Ascending aorta (tissue), 2 donors: ENCODE measurements around the gene AKT3. TPM values are rescaled to one million over a fixed set of nuclear protein-coding genes. Genes with fewer than 3 reads are reported as not detected.

Source experiments
- DNase-seq, 2 donors: peaks; one replicate each; pipeline ENCODE4 v3.0.0-alpha.2; 2019; ENCODE audit warnings: low spot score in 2 of 2
- H3K27ac ChIP-seq, 2 donors: fragments of 200-600 bp; sonication (generic); one replicate each; pipeline ENCODE4 v1.5.1; 2016 to 2017; ENCODE audit warnings: mild to moderate bottlenecking in 1 of 2
- H3K27me3 ChIP-seq: fragments of 200-600 bp; sonication (generic); one replicate; pipeline ENCODE4 v1.5.1; 2017
- H3K36me3 ChIP-seq, 2 donors: fragments of 200-600 bp; sonication (generic); one replicate each; pipeline ENCODE4 v1.5.1; 2016
- H3K4me1 ChIP-seq, 2 donors: fragments of 200-600 bp; sonication (generic); one replicate each; pipeline ENCODE4 v1.5.1; 2016 to 2017; ENCODE audit warnings: mild to moderate bottlenecking in 1 of 2
- H3K4me3 ChIP-seq, 2 donors: fragments of 200-600 bp; sonication (generic); one replicate each; pipeline ENCODE4 v1.5.1; 2016 to 2017; ENCODE audit warnings: mild to moderate bottlenecking in 1 of 2
- H3K9me3 ChIP-seq, 2 donors: fragments of 200-600 bp; sonication (generic); one replicate each; pipeline ENCODE4 v1.5.1; 2016
- intact Hi-C: fragments of 100-400 bp; cut with DNase I; formaldehyde crosslinking; loops from one replicate; pipeline ENCODE4 v1.15.1; 2023
- total RNA-seq: library from RNA; depleted of rRNA; stranded (reverse); fragments of >200 nt; gene quantifications from one replicate; pipeline ENCODE4 v1.1.0, GENCODE V29; 2016
- TF ChIP-seq, protein P1 (sequence below), 3 experiments: fragments of 200-600 bp in 2 of 3; fragments of 450-650 bp in 1 of 3; sonication (generic) in 2 of 3; IDR thresholded peaks; one replicate each; pipeline ENCODE4 v1.5.1; 2016 to 2019; ENCODE audit warnings: antibody characterized with exemption in 3 of 3, mild to moderate bottlenecking in 1 of 3, moderate library complexity in 1 of 3

The AKT3 gene
- total RNA-seq, 1 donor from 2014 or later, result 38.0 TPM

DNA sequence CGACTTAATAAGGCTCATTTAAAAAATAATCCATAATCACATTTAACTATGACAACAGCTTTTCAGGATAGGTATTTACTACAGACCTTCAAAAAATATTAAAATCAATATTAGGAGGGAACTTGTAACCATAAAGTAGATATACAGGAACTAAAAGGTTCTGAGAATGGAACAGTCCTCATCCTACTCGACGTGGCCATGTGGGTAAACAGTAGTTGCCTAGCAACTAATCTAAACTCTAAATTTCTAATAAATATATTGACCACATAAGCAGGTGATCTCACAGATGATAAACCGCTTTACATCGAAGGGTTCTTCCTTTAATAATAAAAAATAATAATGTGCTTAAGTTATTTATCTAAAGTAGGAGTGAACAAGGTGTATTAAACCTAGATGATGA is 7.9 kb downstream of the AKT3 start:
- no peak for DNase-seq
- Histone ChIP-seq H3K27me3 (no peaks in the 10 kb centered on the region), H3K4me3 (no peak overlapping the region), H3K36me3 (no peaks in the 10 kb centered on the region), H3K27ac (no peak overlapping the region), H3K9me3 (peaks cover 0 to 4% of the 10 kb centered on the region in 2 donors), H3K4me1 (peaks cover 0 to 16% of the 10 kb centered on the region in 2 donors)
- TF ChIP-seq, protein P1, sequence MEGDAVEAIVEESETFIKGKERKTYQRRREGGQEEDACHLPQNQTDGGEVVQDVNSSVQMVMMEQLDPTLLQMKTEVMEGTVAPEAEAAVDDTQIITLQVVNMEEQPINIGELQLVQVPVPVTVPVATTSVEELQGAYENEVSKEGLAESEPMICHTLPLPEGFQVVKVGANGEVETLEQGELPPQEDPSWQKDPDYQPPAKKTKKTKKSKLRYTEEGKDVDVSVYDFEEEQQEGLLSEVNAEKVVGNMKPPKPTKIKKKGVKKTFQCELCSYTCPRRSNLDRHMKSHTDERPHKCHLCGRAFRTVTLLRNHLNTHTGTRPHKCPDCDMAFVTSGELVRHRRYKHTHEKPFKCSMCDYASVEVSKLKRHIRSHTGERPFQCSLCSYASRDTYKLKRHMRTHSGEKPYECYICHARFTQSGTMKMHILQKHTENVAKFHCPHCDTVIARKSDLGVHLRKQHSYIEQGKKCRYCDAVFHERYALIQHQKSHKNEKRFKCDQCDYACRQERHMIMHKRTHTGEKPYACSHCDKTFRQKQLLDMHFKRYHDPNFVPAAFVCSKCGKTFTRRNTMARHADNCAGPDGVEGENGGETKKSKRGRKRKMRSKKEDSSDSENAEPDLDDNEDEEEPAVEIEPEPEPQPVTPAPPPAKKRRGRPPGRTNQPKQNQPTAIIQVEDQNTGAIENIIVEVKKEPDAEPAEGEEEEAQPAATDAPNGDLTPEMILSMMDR (IDR thresholded peaks at IDR 0.05), result no peak
- intact Hi-C loops, result no loop called here

DNA sequence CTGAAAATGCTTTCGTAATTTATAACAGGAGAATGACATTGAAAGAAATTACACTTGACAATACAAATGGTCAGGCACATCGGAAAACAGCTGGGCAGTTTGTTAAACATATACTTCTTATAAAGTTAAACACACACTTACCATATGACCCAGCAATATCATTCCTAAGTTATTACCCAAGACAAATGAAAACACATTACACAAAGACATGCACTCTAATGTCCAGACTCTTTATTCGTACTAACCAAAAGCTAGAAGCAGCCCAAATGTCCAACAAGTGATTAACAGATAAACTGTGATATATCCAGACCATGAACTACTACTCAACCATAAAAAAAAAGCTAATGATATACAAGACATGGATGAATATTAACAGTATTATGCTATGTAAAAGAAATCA is 8.5 kb downstream of the AKT3 start:
- TF ChIP-seq, protein P1 (IDR thresholded peaks at IDR 0.05), result no peak
- Histone ChIP-seq H3K27ac (no peak overlapping the region), H3K36me3 (peaks cover 0 to 5% of the 10 kb centered on the region in 2 donors), H3K9me3 (peaks cover 6 to 10% of the 10 kb centered on the region in 2 donors), H3K4me3 (no peak overlapping the region), H3K27me3 (no peaks in the 10 kb centered on the region), H3K4me1 (peaks cover 0 to 16% of the 10 kb centered on the region in 2 donors)
- intact Hi-C loops, result no loop called here
- DNase-seq, result no peak

DNA sequence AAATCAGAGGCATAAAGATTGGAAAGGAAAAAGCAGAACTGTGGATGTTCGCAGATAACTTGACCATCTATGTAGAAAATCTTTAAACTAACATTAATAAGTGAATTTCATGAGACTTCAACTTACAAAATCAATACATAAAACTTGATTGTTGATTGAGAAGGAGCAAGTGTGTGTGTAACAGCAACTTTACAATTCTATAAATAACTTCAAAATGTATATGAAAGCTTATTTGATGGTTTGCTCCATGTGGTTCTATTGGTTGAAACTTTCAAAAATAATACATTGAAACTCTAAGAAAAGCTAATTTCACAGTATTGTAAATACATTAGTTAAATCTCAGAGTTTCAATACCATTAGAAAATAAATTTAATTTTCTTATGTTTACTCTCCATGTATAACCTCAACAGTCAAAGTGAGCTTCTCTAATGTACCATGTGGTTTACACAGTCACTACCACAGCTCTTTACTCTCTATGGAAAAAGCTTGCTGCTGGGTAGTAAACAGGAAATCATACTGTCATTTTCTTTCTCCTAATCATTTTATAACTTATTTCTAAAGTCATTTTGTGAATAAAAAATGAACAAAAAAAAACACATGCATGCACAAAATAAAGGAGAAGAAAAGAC is 12.0 kb downstream of the AKT3 start:
- Histone ChIP-seq H3K9me3 (peaks cover 9 to 25% of the 10 kb centered on the region in 2 donors), H3K27ac (no peak overlapping the region), H3K4me3 (no peak overlapping the region), H3K36me3 (peaks cover 0 to 8% of the 10 kb centered on the region in 2 donors), H3K27me3 (no peaks in the 10 kb centered on the region), H3K4me1 (peaks cover 0 to 13% of the 10 kb centered on the region in 2 donors)
- intact Hi-C loops, result no loop called here
- DNase-seq, result no peak
- TF ChIP-seq, protein P1 (IDR thresholded peaks at IDR 0.05), result no peak

DNA sequence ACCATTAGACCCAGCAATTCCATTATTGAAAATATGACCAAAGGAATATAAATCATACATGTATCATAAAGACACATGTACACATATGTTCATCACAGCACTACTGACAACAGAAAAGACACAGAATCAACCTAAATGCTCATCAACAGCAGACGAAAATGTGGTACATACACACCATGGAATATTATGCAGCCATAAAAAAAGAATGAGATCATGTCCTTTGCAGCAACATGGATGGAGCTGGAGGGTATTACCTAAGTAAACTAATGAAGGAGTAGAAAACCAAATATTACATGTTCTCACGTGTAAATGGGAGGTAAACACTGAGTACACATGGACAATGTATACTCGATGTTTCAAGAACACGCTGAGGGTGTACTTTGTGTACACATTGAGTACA is 15.9 kb downstream of the AKT3 start:
- intact Hi-C loops, result no loop called here
- Histone ChIP-seq H3K9me3 (peaks cover 9 to 25% of the 10 kb centered on the region in 2 donors), H3K27me3 (no peaks in the 10 kb centered on the region), H3K4me1 (no peaks in the 10 kb centered on the region), H3K27ac (no peak overlapping the region), H3K4me3 (no peak overlapping the region), H3K36me3 (peaks cover 0 to 8% of the 10 kb centered on the region in 2 donors)
- TF ChIP-seq, protein P1 (IDR thresholded peaks at IDR 0.05), result no peak
- DNase-seq, result no peak

DNA sequence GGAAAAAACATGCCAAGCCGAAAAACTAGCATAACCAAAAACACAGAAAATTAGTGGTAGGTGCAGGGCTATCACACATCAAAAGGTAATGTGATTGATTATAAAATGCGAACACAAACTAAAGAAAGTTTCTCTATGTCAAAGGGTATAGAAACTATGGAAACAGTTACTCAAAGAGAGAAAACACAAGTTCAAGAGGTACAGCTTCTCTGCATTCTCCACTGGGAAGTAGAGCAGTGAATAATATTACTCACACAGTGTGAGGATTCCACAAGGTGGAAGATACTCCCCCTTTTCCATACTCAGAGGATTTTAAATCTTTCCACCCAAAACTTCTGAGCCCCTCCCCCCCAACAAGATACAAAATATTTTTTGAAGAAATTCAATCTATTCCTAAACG is 18.6 kb downstream of the AKT3 start:
- no peaks in the 10 kb centered on the region for H3K27me3 ChIP-seq
- no peak overlapping the region for H3K4me3 ChIP-seq
- peaks cover 0 to 3% of the 10 kb centered on the region in 2 donors for H3K36me3 ChIP-seq
- H3K4me1 ChIP-seq, result no peaks in the 10 kb centered on the region
- DNase-seq, result no peak
- intact Hi-C loops, result no loop called here
- TF ChIP-seq, protein P1 (IDR thresholded peaks at IDR 0.05), result no peak
- H3K27ac ChIP-seq, result no peak overlapping the region
- H3K9me3 ChIP-seq, result peaks cover 2 to 15% of the 10 kb centered on the region in 2 donors
